ENCODE results near the gene NUP62CL. TPM values are rescaled to one million over a fixed set of nuclear protein-coding genes. Genes with fewer than 3 reads are reported as not detected.

Gene NUP62CL
- total RNA-seq, 4 donors from 2014 or later = 1.3 to 4.2 (median 2.6) TPM

DNA sequence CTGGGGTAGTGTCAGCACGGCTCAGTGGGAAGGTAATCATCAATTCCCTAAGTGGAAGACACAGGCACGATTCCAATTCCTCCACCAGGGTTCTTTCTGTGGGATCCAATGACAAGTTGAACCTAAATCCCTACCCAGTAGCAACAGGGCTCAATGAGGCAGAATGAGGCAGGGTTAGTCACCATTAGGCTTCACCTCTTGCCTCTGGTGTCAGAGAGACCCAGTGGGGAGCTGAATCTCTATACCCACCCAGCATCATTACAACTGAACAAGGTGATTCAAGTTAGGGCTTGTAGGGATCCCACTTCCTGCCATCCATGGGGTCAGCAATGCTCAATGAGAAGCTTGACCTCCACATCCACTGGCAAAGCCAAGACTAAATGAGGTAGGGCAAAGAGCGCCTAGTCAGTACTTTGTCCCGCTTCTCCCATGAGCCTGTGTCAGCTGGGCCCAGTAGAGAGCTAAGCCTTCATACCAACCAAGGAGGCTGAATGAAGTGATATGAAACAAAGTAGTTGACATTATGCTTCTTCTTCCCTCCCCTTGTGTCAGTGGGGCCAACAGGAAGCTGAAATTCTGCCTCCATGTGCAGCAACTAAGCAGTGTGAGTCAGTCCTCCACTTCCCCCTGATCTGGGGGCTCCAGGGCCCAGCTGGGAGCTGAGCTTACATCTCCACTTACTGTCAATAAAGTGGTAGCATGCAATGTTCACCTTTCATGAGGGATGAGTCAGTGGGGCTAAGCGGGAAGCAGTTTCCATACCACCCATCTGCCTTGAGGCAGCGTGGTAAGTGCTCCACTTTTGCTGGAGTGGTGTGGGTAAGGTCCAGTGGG, 51.2 kb downstream of the NUP62CL start:
- 59 to 80% methylated on average over 4 to 6 of the region's 6 CpGs for WGBS, 2 donors
- no peak for DNase-seq (ENCODE audit: low spot score in 2 of 2)
- TF ChIP-seq POLR2A (IDR thresholded peaks at IDR 0.05) (no peak), CTCF (IDR thresholded peaks at IDR 0.05) (no peak)
- intact Hi-C loops (cut with DNase I; ENCODE audit: low total_unique reads) = no loop called here
- H3K4me3 ChIP-seq (ENCODE audit: low read depth, poor library complexity, severe bottlenecking) = no peak overlapping the region

DNA sequence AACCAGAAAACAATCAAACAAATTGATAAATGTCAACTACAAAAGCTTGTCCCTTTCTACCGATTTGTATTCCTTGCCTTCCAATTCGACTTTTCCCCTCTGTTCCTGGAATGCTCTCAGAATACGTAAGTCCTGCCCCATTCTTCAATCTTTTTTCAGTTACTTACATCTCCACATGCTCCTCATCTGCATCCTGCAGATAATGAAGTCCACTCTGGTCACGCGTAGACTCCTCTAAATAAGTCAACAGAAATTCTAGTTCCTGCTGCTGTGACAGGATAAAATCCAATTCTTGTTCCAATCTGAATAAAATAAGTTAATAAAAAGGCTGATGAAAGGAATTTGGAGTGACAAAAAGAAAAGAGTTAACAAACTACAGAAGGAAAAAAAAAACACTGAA, 53.2 kb downstream of the NUP62CL start:
- TF ChIP-seq CTCF (IDR thresholded peaks at IDR 0.05) (no peak), POLR2A (IDR thresholded peaks at IDR 0.05) (no peak)
- intact Hi-C loops (cut with DNase I; ENCODE audit: low total_unique reads) = no loop called here
- H3K4me3 ChIP-seq (ENCODE audit: low read depth, poor library complexity, severe bottlenecking) = no peak overlapping the region
- 80 to 86% methylated on average over 5 of the region's 5 CpGs for WGBS, 2 donors
- DNase-seq (ENCODE audit: low spot score in 2 of 2) = no peak

GRCh38 chrX:107146670-107147069, 59.6 kb downstream of the NUP62CL start:
- H3K4me3 ChIP-seq (ENCODE audit: low read depth, poor library complexity, severe bottlenecking) = no peak overlapping the region
- DNase-seq (ENCODE audit: low spot score in 2 of 2) = no peak
- intact Hi-C loops (cut with DNase I; ENCODE audit: low total_unique reads) = no loop called here
- TF ChIP-seq CTCF (IDR thresholded peaks at IDR 0.05) (no peak), POLR2A (IDR thresholded peaks at IDR 0.05) (no peak)

DNA sequence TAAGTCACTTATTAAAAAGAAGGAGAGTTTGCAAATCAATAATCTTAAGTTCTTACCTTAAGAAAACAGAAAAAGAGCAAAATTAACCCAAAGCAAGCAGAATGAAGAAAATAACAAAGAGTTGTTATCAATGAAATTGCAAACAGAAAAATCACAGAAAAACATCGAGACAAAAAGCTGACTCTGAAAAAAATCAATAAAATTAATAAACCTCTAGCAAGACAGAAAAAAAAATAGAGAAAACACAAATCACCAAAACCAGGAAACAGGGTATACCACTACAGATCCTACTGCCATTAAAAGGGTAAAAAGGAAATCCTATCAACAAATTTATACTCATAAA, 70.3 kb downstream of the NUP62CL start:
- 72 to 80% methylated on average over 1 of the region's 1 CpG for WGBS, 2 donors
- TF ChIP-seq POLR2A (IDR thresholded peaks at IDR 0.05) = no peak
- no peak for TF ChIP-seq CTCF (IDR thresholded peaks at IDR 0.05)
- no peak for DNase-seq (ENCODE audit: low spot score in 2 of 2)
- no peak overlapping the region for H3K4me3 ChIP-seq (ENCODE audit: low read depth, poor library complexity, severe bottlenecking)
- intact Hi-C loops (cut with DNase I; ENCODE audit: low total_unique reads) = no loop called here

DNA sequence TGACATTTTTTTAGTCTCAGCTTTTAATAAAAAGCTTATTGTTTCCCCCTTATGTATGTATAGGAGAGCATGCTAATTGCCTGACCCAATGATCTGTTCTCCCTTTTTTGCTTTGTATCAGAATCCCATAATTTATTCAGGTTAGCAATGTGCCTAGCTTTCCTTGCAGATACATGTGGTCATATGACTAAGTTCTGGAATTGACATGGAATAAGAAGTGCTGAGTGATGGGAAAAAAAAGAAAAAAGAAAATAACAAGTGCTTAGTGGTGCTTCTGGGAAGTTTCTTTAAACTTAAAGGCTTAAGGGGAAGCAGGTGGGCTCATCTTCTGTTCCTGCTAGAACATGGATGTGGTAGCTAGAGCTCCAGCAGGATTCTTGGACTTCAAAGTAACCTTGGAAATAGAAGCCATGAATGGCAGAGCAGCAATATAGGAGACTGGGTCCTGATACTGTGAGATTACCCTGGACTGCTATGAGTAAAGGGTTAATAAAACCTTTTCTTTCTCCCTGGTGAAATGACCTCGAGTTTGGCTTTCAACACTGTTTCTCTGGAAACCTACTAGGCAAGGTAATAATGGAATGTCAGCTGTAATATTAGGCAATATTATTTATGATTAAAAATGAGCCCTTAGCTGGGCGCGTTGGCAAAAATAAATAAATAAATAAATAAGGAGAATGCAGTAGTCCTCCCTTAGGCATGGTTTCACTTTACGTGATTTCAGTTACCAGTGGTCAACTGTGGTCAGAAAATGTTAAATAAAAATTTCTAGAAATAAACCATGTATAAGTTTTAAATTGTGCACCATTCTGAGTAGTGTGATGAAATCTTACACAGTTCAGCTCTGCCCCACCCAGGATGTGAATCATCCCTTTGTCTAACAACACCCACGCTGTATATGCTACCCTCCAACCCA, 70.9 kb downstream of the NUP62CL start:
- intact Hi-C loops (cut with DNase I; ENCODE audit: low total_unique reads) = no loop called here
- WGBS, 2 donors = 39 to 48% methylated on average over 5 of the region's 5 CpGs

More for the DNA sequence above, 70.9 kb downstream of the NUP62CL start:
- no peak overlapping the region for H3K4me3 ChIP-seq (ENCODE audit: low read depth, poor library complexity, severe bottlenecking)
- no peak for DNase-seq (ENCODE audit: low spot score in 2 of 2)
- TF ChIP-seq CTCF (IDR thresholded peaks at IDR 0.05) = no peak
- TF ChIP-seq POLR2A (IDR thresholded peaks at IDR 0.05) = no peak

Measured in lower leg skin (tissue), 4 donors.